AG20443 (cell line): ENCODE data around the gene KCTD18.

Source experiments
- DNase-seq: peaks from one replicate; pipeline ENCODE4 v3.0.0; 2012; ENCODE audit warnings: low spot score, mixed read lengths

The KCTD18 gene

GRCh38 chr2:200509612-200510433 is at the start of gene KCTD18:
Gene KCTD18 (minus strand): TSS chr2:200510068. CDS start chr2:200507016, 3,052 bp downstream.
- DNase-seq, result peak; percentile 99

- no peak for DNase-seq
Observed at GRCh38 chr2:200540793-200541192, 30.9 kb upstream of the KCTD18 start.

- no peak for DNase-seq
Observed at GRCh38 chr2:200538139-200538538, 28.3 kb upstream of the KCTD18 start.

GRCh38 chr2:200534572-200534971 is 24.7 kb upstream of the KCTD18 start:
- DNase-seq, result no peak

GRCh38 chr2:200533754-200534153 is 23.9 kb upstream of the KCTD18 start:
- no peak for DNase-seq

- DNase-seq, result no peak
Observed at GRCh38 chr2:200528228-200528627, 18.4 kb upstream of the KCTD18 start.

- DNase-seq, result peak; percentile 98
Observed at GRCh38 chr2:200525882-200526651, 16.2 kb upstream of the KCTD18 start, which contains the start of gene SGO2. Gene SGO2 (plus strand): TSS chr2:200526207. CDS start chr2:200532976, 6,769 bp downstream.

- DNase-seq, result no peak
Observed at GRCh38 chr2:200525551-200525881, 15.6 kb upstream of the KCTD18 start.

- DNase-seq, result no peak
Observed at GRCh38 chr2:200525066-200525465, 15.2 kb upstream of the KCTD18 start.

GRCh38 chr2:200523604-200524003 is 13.7 kb upstream of the KCTD18 start:
- DNase-seq, result no peak

- no peak for DNase-seq
Observed at GRCh38 chr2:200523158-200523557, 13.3 kb upstream of the KCTD18 start.

GRCh38 chr2:200515155-200515554 is 5.3 kb upstream of the KCTD18 start:
- no peak for DNase-seq

GRCh38 chr2:200509235-200509611 is 645 bp downstream of the KCTD18 start:
- peak; percentile 50 for DNase-seq

GRCh38 chr2:200507179-200507578 is 2.7 kb downstream of the KCTD18 start:
- no peak for DNase-seq

GRCh38 chr2:200506679-200507078 is 3.2 kb downstream of the KCTD18 start:
- no peak for DNase-seq

- no peak for DNase-seq
Observed at GRCh38 chr2:200502196-200502595, 7.7 kb downstream of the KCTD18 start.

GRCh38 chr2:200498402-200499162 is 11.3 kb downstream of the KCTD18 start:
- DNase-seq, result peak; percentile 33

- no peak for DNase-seq
Observed at GRCh38 chr2:200496696-200497095, 13.2 kb downstream of the KCTD18 start.

GRCh38 chr2:200494048-200494447 is 15.8 kb downstream of the KCTD18 start:
- DNase-seq, result no peak

- no peak for DNase-seq
Observed at GRCh38 chr2:200492656-200493055, 17.2 kb downstream of the KCTD18 start.

- no peak for DNase-seq
Observed at GRCh38 chr2:200490001-200490400, 19.9 kb downstream of the KCTD18 start.

GRCh38 chr2:200488169-200488568 is 21.7 kb downstream of the KCTD18 start:
- no peak for DNase-seq

- no peak for DNase-seq
Observed at GRCh38 chr2:200486529-200486928, 23.3 kb downstream of the KCTD18 start.
